Superior temporal gyrus (tissue), 1 donor: ENCODE measurements around the gene EEA1.

ENCODE experiments used
- DNase-seq: peaks from one replicate; pipeline ENCODE4 v3.0.0-alpha.2; 2016; ENCODE audit errors: extremely low spot score

EEA1 gene

GRCh38 chr12:92890601-92891106 is 38.4 kb downstream of the EEA1 start:
- no peak for DNase-seq

GRCh38 chr12:92886131-92886530 is 43.0 kb downstream of the EEA1 start:
- no peak for DNase-seq

DNA sequence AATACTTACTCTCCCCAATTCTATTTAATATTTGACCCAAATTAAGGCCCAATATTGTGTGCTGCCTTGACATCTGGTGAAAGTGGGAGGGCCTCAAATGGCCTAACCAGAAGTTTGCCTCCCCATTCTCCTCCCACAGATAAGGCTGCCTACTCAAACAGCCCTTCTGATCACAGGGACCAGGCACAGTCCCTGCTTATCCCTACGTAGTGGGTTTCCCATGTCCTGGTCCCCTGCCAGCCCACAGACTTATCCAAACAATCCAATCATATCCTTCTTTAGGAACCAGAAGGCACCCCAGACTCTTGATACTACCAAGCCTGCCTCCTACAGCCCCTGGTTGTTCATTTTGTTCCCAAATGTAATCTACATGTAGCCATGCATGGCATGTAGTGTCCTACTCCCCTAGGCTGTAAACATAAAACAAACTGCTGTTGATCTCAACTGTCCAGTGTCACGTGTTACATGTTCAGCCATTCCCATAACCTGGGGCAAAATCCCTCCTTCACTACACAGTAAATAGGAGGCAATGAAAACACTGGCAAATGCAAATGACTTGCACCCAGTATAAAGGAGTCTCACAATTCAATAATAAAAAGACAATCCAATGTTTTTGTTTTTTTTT is 49.3 kb downstream of the EEA1 start:
- no peak for DNase-seq

GRCh38 chr12:92877904-92878303 is 51.2 kb downstream of the EEA1 start:
- DNase-seq, result no peak

DNA sequence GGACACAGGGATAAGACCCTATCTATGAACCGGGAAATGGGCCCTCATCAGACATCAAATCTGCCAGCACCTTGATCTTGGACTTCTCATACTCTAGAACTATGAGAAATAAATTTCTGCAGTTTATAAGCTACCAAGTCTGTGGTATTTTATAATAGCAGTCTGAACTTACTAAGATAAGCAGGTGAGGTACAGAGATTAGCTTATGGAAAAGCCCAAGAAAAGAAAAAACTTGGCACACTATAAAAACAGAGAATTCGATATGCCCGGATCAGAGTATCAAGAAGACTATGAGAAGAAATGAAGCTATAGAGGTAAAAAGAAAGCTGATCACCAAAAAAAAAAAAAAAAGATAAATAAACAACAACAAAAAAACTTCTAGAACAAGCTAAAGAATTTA is 52.6 kb downstream of the EEA1 start:
- no peak for DNase-seq

GRCh38 chr12:92871116-92871515 is 58.0 kb downstream of the EEA1 start:
- DNase-seq, result no peak

DNA sequence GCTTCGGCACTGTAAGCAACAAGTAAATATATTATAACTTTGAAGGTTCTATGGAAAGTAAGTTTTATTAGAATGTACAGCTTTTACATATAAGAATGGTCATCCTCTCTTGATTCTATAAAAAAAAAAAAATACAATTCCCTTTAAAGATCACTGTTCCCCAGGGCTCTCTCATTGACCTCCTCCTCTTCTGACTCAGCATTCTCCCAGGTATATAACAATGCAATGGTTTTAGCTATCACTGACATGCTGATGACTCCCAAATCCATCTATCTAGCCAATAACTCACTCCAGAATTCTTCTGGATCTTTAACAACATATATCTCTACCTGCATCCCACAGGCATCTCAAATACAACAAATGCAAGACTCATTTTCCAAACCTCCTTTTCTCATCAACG is 62.7 kb downstream of the EEA1 start:
- no peak for DNase-seq

DNA sequence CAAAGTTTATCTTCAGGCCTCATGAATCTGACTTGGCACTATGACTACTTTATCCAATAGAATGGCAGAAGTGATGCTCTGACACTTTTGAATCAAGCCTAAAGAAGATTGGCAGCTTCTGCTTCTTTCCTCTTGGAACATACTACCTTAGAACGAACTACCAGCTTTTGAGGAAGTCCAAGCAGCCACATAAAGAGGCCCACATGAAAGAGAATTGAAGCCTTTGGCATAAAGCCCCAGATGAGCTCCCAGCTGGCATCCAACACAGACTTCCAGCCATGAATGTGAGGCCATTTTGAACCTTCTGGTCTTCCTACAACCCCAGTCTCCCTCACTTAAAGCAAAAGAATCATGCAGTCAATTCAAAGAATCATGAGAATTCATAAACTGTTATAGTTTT is 65.8 kb downstream of the EEA1 start:
- DNase-seq, result no peak

DNA sequence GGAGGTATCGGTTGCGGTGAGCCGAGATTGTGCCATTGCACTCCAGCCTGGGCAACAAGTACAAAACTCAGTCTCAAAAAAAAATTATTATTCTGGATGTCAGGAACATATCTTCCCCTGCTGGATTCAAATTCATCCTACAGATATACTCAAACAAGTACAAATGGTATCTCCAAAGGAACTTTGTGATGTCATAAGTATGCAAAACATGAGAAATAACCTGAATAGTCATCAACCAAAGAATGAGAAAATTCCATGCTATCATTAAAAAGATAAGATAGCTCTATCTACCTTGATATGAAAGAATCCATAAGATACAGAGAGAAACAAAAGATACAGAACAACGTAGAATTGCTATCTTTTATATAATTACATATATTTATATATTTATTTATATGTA is 67.7 kb downstream of the EEA1 start:
- no peak for DNase-seq

DNA sequence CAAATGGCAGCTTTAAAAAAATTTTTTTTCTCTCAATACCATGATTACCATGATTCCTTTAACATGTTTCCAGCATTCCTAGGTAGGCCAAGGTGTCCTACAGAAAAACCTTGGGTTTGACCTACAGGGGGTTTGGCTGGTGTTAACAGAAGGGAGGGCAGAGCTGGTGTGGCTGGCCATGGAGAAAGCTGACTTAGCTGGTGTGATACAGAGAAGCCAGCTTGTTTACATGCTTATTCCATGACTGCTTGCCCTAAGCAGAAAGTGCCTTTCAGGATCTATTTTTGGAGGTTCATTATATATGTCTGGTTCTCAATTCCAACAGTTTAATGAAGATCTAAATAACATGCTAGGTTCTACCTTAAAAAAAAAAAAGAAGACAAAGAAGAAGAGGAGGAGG is 68.6 kb downstream of the EEA1 start:
- DNase-seq, result no peak

GRCh38 chr12:92859650-92860386 is 69.3 kb downstream of the EEA1 start:
- DNase-seq, result no peak

GRCh38 chr12:92857818-92858217 is 71.3 kb downstream of the EEA1 start:
- DNase-seq, result no peak

DNA sequence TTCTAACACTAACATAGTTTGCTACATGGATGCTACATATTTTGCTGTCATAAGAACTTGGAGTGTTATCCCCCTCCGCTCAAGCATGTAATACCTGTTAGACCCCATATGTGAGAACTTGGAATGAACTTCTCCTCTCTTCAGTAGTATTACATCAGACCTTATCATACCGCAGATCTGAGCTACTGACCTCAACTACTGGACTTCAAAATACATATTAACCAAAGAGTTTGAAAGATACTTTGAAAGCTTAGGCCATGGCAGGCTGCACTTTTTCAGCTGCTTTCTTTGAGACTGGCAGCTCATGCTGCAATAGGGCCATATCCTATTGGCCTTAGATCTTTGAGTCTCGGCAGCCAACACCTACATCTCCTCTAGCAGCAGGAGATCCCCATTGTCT is 74.8 kb downstream of the EEA1 start:
- no peak for DNase-seq

GRCh38 chr12:92848740-92849139 is 80.4 kb downstream of the EEA1 start:
- DNase-seq, result no peak

GRCh38 chr12:92847368-92847767 is 81.7 kb downstream of the EEA1 start:
- DNase-seq, result no peak

GRCh38 chr12:92845329-92845728 is 83.8 kb downstream of the EEA1 start:
- DNase-seq, result no peak

DNA sequence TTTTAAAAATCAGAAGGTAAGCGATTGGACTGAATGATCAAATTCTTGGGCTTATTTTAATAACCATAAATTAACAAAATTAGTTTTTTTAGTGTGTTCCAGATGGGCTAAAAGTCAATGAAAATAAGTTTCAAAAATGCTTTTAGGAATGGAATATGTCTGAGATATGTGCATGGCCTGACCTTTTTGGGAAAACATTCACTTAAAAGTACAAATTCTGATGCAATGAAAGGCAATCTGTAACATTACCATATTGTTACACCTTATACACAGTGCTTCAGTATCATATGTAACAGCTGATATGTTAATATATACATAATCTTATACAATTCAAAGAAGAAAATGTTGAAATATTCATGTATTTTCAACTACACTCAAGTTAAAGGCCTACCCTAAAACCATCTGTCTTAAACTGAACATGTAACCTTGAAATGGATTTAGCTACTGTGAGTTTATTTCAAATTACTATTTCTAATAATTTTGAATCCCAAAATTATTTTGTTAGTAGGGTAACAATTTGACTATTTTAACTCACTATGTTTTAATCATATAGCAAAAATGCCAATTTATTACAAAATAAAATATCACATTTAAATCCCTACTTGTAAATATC is 84.8 kb downstream of the EEA1 start:
- DNase-seq, result no peak

DNA sequence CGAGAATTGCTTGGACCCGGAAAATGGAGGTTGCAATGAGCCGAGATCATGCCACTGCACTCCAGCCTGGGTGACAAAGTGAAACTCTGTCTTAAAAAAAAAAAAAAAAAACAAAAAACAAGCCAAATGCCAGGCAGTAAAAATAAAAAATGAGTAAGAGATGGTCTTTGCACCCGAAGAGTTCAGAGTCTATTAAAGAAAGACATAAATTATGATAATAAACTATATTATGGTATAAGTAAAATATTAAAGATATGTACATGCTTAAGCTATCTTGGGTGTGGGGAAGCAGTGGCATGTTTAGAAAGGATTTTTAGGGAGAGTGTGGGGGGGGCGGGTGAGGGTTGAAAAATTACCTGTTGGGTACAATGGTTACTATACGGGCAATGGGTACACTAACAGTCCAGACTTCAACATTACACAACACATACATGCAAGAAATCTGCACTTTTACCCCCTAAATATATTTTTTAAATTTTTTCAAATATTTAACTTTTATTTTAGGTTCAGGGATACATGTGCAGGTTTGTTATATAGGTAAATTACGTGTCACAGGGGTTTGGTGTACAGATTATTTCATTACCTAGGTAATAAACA is 99.3 kb downstream of the EEA1 start:
- DNase-seq, result no peak

DNA sequence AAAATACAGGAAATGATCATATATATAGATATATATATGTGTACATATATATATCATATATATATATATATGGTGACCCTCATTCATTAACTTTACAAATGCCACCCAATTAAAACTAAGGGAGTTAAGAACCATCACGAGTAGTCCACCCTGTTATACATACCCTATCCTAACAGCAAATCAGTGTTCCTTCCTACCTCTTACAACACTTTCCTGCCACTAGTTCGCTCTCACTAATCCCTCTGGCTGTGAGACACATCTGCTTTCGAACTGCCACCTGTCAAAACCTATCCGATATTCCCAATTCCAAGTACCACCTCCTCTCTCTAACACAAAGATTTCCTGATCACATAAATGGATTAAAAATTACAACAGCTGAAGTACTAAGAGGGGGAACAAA is 100.5 kb downstream of the EEA1 start:
- no peak for DNase-seq

DNA sequence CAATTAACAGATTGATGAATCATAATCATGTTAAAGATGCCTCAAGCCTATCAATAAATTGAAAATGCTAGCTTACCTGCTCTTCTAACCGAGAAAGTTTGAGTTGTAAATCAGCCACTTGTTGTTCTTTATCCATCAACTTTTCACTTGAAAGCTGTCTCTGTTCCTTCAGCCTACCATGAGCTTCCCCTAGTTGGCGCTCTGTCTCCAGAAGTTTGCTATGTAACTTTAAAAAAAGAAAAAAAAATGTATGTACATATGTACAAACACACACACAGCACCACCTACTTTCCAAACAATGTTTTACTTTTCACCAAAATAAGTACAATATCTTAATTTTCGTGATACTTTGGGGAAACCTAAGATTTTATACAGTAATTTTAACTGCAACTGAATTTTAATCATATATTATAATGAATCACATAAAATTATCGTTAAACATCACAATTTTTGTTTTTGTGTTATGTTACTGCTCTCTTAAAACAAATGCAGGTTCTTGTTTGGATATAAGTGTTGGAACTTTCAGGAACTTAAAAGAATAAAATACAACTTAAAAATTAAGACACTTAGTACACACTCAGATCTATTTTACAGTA is 101.2 kb downstream of the EEA1 start:
- DNase-seq, result no peak

GRCh38 chr12:92821142-92821541 is 108.0 kb downstream of the EEA1 start:
- no peak for DNase-seq

- DNase-seq, result no peak
Measured at GRCh38 chr12:92814584-92814983, 114.5 kb downstream of the EEA1 start.
